CMK (cell line): Measurements from ENCODE around the gene PGBD1.

Source experiments
- DNase-seq: peaks from one replicate; pipeline ENCODE4 v3.0.0-alpha.2; 2010; ENCODE audit warnings: low read depth

The PGBD1 gene, protein sequence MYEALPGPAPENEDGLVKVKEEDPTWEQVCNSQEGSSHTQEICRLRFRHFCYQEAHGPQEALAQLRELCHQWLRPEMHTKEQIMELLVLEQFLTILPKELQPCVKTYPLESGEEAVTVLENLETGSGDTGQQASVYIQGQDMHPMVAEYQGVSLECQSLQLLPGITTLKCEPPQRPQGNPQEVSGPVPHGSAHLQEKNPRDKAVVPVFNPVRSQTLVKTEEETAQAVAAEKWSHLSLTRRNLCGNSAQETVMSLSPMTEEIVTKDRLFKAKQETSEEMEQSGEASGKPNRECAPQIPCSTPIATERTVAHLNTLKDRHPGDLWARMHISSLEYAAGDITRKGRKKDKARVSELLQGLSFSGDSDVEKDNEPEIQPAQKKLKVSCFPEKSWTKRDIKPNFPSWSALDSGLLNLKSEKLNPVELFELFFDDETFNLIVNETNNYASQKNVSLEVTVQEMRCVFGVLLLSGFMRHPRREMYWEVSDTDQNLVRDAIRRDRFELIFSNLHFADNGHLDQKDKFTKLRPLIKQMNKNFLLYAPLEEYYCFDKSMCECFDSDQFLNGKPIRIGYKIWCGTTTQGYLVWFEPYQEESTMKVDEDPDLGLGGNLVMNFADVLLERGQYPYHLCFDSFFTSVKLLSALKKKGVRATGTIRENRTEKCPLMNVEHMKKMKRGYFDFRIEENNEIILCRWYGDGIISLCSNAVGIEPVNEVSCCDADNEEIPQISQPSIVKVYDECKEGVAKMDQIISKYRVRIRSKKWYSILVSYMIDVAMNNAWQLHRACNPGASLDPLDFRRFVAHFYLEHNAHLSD

DNA sequence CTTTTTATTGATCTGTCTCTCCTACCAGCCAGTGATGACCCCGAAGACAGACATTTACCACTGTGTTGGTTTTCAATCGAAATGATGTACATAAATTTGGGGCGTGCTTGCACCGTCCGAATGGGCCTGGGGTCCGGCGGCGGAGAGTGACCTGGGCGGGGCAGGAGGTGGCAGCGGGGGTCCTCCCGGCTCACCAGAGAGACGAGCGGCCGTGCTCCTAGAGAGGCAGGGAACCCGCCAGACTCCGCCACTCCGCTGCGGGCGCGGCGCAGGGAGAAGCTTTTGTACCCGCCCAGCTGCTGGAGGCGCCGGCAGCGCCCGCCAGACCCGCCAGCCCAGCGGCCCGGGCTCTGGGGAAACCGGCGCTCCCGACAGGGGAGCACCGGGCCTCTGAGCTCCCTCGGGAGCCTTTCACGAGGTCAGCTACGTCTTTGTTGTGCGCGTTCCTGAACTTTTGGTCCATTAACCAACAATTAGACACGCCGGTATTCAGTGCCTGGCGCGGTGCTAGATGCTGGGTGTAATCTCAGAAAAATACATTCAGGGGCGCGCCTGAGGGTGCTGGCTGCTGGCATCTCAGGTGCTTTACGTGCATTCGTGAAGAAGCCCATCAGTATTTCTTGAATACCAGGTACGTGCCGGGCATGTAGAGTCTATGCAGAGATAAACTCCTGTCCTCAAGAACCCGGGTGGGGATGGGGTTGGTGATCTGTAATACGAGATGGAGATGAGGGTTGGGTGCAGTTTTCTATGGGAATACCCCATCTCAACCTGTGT lies at the start of gene PGBD1:
Gene PGBD1 (plus strand): TSS at position 285 of the 777 bp plus-strand sequence. CDS start 2,242 bp downstream, outside the sequence.
- peak; percentile 41 for DNase-seq

DNA sequence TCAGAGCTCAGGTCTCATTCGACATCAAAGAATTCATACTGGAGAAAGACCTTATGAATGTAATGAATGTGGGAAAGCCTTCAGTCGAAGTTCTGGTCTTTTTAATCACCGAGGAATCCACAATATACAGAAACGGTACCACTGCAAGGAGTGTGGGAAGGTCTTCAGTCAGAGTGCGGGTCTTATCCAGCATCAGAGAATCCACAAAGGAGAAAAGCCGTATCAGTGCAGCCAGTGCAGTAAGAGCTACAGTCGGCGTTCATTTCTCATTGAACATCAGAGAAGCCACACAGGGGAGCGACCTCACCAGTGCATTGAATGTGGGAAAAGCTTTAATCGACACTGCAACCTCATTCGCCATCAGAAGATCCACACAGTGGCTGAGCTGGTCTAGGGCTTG lies 48.6 kb upstream of the PGBD1 start:
- DNase-seq = no peak

DNA sequence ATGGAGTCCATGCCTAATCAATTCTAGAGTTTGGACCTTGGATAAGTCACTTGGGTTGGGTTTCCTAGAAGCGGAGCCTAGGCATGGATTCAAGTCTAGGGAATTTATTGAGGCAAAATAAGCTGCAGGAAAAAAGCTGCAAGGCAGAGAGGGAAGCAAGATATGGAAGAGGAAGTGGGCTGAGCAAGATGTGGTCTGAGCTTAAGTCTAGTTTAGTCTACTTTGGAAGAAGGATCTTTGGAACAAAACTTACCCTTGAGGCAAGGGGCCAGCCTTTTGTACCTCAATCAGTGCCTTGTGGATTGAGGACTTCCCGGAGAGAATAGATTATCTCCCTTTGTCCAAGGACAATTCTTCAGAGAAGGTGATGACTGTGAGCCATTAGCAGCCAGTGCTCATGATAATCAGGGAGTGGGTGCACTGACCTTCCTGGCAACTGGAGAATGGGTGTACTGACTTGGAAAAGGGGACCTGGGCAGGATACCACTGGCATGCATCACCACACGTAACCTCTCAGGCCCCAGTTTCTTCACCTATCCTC lies 45.4 kb upstream of the PGBD1 start:
- no peak for DNase-seq

DNA sequence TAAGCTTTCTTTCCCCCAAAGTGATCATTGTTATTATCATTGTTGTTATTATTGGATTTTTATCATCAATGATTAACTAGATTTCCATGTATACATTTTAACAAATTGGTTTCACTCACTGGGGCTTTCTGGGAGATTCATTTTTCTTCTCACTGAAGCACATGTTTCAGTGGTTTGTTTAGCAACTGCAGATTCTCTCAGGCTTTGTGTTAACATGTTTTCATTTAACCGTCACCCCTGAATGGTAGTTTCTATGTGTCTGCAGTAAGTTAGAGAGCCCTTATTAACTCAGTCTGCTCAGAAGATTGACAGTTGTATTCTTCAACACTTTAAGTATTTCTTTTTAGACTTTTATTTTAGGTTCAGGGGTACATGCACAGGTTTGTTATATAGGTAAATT lies 41.7 kb upstream of the PGBD1 start:
- DNase-seq = no peak

DNA sequence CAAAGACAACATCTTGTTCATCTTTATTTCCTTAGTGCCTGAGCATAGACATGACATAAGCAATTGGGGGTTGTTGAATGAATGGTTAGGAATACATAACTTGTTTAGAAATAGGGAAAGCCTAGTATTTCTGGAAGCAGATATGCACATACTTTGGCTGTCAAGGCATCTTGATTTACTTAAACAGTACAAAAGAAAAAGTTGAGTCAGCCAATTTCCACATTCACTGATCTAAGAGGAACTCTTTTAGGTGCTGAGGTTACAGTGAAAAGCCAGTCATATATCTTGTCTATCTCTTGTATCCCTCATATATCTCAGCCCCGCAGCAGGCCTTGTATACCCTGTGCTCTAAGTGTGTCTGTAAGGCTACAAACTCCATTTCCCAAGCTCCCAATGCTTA lies 40.9 kb upstream of the PGBD1 start:
- no peak for DNase-seq

DNA sequence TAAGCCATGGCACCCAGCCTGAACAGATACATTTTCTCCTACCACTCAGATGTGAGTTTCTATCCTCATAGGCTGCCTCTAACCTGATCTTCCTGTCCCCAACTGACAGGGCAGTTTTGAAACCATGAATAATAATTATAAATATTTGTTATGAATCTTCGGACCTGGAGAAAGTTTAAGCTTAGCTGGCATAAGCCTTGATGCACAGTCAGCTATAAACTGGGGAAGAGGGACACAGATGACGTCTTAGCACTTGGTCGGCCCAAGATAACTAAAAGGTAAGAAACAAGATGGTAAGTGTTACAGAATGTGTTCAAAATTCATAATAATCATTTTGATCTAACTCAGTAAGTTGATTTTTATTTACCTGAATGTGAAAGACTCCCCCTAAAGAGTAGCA lies 37.4 kb upstream of the PGBD1 start:
- no peak for DNase-seq

DNA sequence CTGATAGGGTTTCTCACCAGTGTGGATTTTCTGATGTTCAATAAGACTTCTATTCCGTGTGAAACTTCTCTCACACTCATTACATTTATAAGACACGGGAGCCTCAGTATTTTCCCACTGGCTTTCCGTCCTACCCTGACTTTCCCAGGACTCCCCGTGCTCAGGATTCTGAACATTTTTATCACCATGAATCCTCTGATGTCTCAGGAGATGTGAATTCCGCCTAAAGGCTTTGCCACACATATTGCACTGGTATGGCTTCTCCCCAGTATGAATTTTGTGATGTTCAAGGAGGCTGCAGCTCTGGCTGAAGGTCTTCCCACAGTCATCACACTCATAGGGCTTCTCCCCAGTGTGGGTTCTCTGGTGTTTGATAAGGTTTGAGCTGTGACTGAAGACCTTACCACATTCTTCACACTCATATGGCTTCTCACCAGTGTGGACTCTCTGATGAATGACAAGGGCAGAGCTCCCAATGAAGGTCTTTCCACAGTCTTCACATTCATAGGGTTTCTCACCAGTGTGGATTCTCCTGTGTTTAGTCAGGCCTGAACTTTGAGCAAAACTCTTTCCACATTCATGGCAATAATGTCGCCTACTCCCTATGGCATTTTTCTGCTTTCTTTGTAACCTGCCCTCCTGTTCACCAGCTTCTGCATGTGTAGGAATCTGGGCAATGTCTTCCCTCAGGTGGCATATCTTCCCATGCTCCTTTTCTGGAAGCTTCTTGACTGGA lies 36.0 kb upstream of the PGBD1 start:
- no peak for DNase-seq

DNA sequence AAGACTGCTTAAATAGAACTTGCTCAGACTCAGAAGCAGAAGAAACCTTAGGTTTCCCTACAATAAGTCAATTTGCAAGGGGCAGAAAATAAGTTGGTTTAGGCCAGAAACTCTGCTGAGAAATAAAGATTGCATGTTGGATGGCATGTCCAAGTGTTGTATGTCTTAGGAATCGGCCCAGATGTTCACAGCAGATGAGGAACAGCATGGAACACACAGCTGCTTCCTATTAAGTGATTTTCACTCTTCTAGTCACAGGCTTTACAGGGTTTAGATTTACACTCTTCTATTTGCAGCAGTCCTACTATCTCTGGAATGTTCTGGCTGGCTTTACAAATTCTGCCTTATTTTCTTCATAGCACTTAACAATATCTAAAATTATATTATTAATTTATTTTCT lies 32.5 kb upstream of the PGBD1 start:
- no peak for DNase-seq

DNA sequence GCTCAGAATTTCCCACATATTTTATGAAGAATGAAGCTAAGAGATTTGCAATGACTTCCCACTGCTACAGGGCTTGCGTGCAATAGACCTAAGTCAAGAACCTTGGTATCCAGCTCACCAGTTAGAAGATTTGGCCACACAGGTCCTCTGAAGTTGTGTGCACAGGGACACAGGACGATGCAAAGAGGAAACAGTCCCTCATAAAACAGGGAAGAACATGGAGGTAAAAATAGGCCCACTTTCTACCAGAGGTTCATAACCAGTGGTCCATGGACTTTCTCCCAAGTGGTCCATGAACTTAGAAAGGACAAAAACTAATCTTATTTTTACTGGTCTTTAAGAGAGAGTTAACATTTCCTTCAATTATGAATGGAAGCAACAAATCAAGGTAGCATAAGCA lies 30.6 kb upstream of the PGBD1 start:
- no peak for DNase-seq

DNA sequence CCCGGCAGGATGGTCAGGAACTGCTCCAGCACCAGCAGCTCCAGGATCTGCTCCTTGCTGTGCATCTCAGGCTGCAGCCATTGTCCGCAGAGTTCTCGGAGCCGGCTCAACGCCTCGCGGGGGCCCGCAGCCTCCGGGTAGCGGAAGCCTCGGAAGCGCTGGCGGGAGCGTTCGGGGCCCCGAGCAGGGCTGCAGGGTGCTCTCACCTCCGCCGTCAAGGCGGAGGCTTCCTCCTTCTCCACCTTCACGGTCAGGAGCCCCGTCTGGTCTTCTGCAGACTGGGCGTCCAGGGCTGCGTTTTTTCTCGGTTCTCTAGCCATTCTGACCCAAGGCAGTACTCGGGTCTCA lies 29.7 kb upstream of the PGBD1 start:
- DNase-seq = no peak

DNA sequence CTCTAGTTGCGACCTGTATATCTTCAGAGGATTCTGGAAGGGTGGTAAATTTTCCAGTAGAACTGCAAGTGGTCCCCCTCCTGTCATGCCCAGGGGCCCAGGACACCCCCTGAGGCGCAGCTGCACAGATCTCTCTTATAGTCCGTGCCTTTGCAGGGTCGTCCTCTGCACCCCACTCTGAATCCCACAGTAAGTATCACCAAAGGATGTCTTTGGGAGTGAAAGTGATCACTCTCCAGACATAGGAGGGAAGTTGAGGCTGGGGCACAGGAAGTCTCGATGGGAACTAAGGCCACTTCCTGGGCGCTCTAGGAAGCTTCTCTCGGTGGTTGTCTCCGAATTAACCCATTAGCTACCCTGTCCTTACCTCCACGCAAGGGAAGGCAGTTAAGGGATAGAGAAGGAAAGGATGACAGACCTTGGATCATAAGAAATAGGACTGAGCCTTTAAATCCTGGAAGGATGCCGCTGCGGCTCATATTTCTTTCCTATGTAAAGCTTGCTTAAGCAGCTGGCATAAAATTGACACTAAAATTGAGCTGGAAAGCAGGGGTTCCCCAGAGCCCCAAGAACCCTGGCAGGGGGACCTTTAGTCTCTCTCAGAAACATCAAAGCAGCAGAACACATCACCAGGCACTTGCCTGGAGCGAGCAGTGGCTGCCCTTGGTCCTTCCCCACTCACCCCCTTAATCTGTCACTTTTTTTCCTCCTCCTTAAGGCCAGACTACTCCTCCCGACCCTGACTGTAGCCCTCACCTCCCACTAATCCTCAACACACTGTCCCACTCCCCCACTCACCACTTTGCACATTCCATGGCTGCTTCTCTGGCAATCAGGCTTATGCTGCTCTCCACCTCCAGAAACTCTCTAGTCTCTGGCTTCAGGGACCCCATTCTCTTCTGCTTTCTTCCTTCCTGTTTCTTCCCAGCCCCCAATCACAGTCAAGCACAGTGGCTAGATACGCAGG lies 29.1 kb upstream of the PGBD1 start, which contains the start of gene ZKSCAN4:
Gene ZKSCAN4 (minus strand): TSS at position 261 of the 967 bp plus-strand sequence. CDS start 289 bp downstream, outside the sequence.
- DNase-seq = peak; percentile 54

DNA sequence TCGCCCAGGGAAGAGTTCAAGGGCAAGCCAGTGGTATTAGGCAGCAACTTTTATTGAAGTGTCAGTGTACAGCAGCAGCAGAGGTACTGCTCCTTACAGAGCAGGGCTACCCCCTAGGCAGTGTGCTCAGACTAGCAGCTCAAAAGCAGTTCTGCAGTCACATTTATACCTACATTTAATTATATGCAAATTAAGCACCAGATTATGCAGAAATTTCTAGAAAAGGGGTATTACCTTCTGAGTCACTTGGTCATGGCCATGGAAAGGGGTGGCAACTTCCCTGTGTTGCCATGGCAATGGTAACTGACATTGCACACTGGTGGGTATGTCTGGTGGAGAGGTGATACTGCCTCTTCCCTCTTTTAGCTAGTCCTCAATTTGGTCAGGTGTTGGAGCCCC lies 27.3 kb upstream of the PGBD1 start:
- DNase-seq = no peak

DNA sequence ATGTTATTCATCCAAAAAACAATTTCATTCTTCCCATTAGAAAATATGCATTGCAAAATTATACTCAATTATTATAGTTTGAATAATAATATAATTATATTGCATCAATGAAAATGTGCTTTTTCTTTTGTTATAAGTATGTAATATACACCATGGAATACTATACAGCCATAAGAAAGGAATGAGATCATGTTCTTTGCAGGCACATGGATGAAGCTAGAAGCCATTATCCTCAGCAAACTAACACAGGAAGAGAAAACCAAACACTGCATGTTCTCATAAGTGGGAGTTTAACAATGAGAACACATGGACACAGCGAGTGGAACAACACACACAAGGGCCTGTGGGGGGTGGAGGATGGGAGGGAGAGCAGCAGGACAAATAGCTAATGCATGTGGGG lies 24.3 kb upstream of the PGBD1 start:
- DNase-seq = no peak

DNA sequence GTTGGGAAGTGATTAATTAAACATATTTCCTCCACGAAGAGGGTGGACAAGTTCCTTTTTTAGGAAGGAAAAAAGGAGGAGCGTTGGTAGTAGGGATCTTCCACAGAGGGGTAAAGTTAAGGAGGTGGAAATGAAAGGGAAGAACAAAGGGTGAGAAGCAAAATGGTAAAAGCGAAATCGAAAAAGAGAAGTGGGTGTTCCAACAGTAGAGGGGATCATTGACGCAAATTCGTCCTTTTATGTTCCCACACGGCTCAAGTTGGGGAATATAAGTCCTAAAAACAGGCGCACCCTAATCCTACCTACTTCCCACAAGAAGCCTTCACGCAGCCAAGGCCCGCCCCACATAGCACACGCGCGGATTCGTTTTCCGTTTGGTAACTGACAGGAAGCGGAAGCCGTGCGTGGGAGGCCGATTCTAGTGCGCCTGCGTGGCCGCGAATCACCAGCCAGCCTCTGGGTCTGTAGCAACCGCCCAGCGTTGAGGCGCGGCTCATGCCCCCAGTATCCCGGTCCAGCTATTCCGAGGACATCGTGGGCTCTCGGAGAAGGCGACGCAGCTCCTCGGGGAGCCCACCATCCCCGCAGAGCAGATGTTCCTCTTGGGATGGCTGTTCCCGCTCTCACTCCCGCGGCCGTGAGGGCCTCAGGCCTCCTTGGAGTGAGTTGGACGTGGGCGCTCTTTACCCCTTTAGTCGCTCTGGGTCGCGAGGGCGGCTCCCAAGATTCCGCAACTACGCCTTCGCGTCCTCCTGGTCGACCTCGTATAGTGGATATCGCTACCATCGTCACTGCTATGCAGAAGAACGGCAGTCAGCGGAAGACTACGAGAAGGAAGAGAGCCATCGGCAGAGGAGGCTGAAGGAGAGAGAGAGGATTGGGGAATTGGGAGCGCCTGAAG lies 22.2 kb upstream of the PGBD1 start, which contains the start of gene NKAPL:
Gene NKAPL (plus strand): TSS at position 421 of the 901 bp plus-strand sequence. CDS start 75 bp downstream, at position 496.
- no peak for DNase-seq

DNA sequence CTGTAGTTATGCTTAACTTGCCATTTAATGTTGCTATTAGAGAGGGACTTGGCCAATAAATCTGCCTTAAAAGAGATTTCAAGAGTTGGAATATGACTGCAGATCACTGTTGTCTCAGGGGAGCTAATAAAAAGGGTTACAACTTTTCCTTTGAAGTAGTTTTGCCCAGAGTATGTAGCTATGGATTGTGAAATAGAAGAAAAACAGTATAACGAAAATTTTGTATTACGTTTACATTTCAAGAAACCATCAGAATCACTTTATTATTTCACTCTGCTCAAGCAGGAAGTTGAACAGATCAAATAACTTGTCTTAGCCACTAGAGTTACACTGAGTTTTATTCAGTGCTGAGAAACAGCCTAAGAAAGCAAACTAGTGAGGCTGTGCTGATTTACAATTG lies 17.4 kb upstream of the PGBD1 start:
- no peak for DNase-seq

DNA sequence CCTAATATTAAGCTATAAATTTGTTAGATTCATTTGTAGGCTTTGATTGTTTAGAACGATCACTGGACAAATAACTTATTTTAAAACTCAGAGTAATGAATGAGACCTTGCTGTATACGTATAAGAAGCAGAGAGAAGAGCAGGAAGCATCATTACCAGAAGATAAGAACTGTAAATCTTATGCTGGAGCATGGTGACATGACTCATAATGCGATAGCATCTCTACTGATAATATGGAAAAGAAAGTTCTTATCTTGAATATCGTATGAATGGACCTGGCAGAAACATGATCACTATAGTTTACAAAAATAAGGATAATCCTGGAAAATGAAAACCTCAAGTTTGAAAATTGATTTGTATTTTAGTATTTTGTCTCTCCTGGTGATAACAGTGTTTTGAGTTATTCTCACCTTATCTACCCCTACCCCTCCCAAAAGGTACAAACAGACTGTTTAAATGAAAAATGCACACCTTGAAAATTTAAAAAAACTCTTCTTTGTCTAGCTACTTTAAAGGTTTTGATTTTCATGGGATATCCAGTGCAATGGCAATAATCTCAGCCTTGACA lies 16.5 kb upstream of the PGBD1 start:
- no peak for DNase-seq

DNA sequence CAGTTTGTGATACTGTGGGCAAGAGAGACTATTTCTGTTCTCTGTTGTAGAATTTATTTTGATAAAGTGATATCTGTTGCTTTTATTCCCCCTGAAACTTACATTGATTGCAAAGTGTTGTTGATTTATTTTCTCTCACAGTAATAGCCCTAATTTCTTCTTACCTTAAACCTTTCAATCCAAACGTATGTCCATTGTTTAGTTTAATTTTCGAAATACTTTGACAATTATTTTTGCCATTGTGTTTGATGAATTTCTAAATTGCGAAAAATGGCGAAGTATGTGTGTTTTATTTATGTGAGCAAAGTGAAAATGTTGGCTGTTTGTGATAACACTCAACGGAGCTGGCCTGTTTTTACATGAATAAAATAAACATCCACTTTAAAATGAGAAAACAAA lies 14.8 kb upstream of the PGBD1 start:
- DNase-seq = no peak

DNA sequence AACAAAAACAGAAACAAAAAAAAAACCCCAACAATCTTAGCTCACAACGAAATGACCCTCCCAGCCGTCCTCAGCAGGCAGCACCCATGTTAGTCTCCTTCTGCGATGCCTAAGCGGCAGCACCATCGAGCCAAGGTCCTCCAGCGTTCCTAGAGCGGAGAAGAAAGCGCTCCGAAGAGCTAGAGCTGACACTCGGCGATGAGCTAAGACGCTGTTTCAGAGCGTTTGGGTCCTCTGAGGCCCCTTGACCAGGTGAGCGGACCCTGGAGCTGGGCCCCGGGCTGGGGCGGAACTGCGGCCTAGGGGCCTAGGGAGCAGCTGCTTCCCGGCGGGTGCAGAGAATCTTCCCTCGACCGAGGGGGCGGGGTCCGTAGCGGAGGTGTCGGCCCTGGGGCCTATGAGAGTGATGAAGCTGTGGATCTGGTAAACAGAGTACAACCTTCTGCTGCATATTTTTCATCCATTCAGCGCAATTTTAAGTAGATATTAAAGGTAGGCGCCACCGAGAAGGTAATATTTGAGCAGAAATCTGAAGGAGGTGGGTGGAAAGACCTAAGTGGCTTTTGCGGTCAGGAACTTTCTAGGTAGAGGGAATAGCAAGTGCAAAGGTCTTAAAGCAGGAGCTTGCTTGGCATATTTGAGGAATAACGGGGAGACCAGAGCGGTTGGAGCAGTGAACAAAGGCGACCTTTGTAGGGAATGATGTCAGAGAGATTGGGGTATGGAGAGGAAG lies 14.2 kb upstream of the PGBD1 start, which contains the start of gene ZSCAN26:
Gene ZSCAN26 (plus strand): TSS at position 182 of the 733 bp plus-strand sequence. CDS start 4,777 bp downstream, outside the sequence.
- peak; percentile 81 for DNase-seq
